ENCODE results near the gene DCLK1.

The DCLK1 gene

DNA sequence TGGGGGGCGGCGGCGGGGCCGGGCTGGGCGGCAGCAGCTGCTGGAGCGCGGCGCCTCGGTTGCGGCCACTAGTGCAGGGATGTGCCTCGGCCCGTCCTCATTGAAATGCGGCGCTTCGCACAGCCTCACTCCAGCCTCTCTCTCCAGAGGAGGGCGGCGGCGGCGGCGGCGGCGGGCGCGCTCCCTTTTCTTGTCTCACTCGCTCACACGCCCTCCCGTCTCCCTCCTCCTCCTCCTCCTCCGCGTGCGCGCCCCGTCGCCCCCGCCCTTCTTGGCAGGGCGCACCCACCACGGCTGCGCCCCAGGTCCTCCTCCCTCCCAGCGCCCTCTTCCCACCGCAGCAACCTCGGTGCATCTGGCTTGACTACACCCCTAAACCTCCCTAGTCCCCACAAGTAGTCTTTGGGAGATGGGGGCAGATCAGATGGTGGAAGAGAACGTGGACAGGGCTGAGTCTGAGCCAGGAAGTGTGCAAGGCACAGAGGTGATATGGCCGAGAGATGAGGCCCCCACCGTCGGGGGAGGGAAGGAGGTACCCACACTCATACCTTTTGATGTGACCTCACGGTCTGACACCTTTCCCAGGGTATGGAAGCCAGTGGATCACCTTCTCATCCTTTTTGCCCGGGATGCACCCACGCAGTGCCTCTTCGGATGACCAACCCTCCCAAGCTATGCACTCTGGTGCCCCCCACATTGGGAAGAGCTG, at the start of gene DCLK1:
Gene DCLK1, minus strand, starts transcription at position 161 of the 709 bp plus-strand sequence.
- no peak for DNase-seq

DNA sequence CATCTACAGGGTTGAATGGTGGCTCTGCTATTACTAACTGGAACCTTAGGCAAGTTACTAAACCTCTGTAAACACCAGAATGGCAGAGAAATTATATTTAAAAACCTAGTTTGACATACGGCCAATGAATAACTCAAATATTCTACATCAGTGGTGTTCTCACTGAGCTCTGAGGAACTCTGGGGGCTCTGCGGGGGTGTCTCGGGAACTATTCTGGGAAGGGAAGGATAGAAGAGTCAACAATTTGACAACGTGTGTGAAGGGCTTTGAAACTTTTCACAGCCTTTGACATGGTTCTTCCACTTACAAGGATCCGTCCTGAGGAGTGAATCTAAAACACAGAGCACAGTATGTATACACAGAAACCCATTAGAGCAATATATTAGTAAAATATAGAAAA, 44.4 kb upstream of the DCLK1 start:
- no peak for DNase-seq

DNA sequence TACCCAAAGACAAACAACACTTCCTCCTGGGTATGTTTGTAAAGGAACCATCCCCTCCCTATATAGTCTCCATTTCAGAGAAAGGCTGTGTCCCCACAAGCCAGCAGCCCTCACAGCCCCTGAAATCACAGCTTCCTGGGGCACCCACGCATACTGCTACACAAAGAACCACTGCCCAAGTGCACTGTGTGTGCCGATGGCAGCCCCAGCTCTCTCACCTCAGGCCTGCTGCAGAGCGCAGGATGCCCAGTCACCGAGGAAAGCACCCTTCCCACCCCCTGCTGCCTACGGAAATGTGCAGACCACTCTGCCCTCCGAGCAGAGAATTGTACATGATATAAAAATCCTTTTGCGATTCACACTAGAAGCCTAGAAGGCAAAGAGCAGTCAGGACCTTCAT, 43.7 kb upstream of the DCLK1 start:
- no peak for DNase-seq

DNA sequence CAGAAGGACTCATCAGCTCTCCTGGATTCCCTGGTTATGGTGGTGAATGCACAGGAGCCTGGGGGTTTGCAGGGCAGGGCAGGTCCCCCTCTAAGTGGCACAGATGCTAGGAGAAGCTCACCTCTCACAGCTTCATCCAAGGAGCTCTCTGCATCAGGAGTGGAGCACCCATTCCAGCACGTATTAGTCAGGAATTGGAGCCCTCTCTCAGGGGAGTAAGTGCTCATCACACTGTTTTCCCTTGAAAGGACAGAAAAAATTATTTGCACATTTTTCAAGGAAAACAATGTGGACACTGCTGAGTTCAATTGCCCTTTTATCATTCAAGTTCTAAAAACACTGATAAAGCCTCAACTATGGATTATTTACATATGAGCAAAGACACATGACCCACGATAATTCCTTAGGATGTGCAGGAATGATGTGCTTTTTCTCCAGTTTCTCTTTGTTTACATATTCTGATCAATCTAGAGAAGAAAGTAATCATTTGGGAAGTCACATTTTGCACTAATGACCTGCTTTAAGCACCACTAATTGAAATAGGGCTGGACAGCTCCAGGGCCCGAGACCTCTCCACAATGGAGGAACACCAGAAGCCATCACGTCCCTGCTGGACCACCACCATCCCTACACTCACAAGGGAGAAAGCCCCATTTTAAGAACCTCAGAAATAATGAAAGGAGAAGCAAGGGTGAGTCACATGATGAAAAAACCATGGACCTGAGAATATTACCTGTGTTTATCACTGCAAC, 42.6 kb upstream of the DCLK1 start:
- DNase-seq, result no peak

DNA sequence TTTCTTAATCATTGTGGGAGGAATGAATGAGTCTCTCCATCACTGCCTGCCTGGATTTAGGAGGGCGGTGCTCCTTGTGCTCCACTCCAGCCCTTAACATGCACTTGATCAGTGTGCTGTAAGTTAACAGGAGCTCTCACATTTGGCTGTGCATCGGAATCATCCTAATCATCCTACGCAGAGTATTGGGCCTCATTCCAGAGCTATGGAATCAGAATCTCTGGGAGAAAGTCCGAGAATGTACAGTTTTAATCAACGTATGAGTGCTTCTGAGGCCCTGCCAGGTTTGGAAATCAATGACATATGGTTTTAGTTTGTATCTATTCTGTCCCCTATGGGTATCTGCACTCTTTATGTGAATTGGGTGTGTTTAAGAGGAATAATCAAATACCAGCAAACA, 34.9 kb upstream of the DCLK1 start:
- no peak for DNase-seq

DNA sequence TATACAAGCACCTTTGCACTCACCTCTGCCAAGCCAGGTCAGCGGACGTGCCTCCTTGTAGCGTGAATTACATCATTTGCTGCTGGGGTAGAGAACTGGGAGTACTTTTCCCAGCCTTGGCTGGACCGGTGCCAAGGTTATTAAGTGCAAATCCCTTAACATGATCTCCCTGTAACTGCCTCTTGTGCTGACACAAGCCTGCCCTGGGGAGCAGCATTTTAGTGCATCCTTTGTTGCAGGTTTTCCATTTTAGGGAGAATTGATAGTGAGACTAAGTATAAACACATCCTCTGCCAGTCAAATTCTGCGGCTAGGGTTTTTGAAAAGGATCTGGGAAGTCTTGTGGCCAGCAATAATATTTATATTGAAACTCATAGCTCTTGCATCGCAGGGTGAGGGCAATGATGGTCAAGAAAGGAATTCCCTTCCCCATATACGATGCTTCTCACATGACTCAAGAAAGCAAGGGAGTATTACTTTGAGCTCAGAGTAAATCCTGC, 32.7 kb upstream of the DCLK1 start:
- DNase-seq, result no peak

DNA sequence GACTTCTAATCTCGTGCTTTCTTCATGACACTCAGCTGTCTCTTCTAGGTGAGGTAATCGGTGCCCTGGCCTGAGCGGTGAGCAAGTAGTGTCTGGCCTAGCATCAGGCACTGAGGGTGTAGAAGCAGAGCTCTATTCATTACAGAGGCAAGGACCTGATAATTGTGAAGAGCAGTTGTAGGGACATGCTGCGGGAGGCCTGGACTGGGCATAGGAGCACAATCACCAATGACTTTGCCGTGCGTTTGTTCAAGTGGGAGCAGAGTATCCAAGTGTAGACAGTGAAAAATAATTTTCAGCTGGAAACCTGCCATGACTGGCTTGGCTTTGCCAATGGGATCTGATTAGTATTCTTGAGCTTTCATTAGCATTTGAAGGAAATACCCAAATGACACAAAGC, 32.1 kb upstream of the DCLK1 start:
- DNase-seq, result no peak

DNA sequence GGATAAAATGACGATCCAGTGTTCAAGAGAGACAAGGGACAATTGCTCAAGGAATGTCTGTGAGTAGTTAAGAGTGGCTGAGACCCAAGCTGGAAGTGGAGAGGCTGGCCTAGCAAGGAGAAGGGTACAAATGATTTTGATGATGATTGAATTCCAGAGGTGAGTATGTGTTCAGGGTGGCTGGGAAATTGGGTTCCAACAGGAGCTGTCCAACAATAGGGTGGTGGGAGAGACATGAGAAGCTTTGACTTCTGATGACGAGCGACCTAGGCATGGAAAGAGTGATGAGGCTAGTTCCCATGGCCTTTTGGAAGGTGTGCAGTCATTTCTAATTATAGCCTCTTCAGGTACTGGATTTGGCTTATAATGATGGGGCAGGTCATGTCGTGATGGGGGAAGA, 29.1 kb upstream of the DCLK1 start:
- no peak for DNase-seq

DNA sequence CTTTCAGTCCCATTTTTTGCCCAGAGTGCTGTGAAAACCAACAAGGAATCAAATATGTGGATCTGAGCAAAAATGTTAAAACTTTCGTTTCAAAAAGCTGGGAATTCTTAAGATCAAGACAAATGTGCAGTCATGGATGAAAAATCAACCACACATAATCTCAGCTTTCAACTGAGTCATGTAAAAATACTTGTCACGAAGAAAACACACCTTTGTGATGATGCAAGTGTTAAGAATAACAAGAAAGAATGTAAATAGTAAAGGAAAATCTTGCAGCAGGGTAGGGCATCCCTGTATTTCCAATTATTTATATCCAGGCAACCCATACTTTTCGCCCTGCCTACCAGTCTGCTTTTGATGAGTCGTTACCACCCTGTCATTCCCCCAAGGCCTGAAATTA, 27.4 kb upstream of the DCLK1 start:
- DNase-seq, result no peak

DNA sequence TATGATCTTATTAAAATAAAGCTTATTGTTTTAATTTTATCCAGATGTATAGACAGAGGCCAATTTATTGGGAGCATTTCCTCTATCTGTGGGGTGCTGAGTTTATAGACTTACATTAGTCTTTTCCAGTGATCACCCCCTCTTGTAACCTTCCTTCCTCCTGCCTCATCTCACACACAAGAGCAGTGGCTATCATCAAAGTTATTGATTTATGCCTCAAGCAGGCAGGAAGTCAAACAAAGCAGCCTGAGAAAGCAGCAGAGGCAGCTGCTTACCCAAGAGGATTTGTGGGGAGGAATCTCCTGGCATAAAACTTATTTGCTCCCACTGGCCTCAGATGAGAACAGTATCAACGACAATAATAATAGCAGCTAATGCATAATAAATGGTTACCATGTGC, 26.3 kb upstream of the DCLK1 start:
- DNase-seq, result no peak

DNA sequence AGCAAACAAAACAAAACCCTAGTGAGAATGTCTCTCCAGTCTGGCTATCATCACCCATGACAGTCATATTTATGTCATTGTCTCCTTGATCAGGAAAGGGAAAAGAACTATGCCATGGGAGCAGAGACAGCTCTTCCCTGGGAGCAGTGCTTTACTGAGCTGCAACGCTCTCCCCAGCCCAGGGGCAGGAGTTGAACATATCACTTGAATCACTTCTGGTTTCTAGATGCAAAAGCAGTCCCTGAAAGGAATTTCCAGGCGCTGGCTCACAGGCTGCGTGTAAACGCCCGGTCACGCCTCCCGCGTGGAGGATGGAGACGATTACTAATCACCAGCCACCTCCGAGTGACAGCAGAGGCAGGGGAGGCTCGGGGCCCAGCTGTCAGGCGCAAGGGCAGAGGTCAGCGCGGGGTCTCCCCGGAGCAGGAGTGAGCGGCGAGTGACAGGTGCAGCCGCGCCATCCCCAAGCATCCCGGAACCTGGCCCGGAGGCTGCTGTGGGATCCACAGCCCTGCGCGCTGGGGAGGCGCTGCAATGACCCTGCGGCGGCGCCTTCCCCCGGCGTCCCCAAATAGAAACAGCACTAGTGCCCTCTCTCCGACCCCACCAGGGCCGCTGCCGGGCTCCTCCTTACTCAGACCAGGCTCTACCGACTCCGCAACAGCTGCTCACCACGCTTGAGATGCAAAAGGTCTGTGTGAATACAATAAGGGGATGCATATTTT, 23.5 kb upstream of the DCLK1 start:
- no peak for DNase-seq

DNA sequence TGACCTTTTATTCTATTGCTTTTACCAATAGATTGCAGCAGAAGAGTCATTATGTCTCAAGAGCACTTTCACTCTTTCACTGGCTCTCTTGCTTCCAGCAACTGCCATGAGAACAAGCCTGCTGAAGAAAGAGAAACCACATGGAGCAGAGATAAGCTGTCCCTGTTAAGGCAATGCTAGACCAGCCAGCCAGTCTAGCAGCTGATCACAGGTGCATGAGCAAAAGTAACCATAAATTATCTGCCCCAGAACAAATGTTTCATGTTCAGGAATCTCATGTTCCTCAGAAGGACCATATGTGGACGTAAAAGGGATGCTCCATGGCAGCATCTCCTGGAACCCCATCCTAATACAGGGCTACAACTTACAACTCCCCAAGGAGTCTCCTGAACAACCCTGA, 20.4 kb upstream of the DCLK1 start:
- no peak for DNase-seq

DNA sequence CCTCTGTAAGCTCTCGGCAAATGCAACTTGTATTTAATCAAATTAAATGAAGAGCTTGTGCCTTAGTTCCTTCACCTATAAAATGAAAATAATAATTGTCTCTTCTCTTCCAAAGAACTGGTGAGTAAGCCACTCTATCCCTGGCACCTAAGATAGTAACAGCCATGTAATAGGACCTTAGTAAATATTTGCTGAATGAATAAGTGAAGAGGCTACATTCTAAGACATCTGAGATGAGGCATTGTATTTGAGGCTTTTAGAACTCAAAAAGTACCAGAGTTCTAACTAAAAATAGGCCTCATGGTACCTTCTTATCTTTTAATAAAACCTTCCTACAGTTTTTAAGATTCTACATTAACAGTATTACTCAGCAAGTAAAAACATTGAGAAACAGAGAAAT, 17.3 kb upstream of the DCLK1 start:
- no peak for DNase-seq

DNA sequence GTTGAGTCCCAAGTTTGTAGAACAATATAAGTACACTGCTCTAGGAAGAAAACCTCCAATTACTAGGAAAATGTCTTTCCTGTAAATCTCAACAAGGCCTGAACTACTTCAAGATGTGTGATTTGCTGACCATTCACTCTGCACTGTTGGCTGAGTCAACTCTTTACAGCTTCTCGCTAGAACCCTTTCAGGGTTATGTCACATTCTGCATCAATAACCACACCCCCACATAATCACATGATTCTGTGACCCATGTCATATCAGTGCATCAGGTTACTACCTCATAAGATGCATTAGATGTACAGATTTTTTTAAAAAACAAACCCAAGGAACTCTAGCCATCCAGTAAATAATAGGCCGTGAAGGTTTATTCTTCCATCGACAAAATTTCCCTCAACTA, 16.1 kb upstream of the DCLK1 start:
- DNase-seq, result no peak

DNA sequence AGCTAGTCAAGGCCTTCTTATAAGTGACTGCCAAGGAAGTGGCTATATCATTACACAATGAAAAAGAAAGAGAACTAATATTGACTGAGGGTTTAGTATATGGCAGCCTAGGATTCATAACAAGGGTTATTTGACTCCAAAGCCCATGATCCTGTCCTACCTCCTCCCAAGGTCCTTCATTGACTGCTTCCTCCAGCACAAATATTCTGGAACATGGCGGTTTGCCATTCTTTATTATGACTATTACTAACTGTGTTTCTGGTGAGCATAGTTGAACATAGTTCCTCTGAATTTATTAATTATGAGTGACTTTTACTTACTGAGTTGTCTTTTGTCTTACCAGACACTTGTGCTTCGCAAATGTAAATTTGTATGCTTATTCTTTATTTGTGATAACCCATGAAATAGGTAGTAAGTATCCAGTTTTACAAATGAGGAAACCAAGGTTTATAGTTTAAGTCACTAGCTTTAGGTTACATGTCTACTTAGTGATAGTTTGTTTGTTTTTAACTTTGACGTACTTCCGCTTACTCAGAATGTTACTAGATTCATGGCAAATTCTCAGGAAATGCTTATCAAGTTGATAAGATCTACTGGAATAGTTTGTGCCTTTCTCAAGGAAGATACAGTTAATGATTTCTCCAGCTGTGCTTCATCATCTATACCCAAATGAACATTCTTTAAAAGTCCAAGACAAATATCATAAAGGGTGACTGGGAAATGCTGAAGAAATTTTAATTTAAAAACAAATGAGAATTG, 15.5 kb upstream of the DCLK1 start:
- no peak for DNase-seq

DNA sequence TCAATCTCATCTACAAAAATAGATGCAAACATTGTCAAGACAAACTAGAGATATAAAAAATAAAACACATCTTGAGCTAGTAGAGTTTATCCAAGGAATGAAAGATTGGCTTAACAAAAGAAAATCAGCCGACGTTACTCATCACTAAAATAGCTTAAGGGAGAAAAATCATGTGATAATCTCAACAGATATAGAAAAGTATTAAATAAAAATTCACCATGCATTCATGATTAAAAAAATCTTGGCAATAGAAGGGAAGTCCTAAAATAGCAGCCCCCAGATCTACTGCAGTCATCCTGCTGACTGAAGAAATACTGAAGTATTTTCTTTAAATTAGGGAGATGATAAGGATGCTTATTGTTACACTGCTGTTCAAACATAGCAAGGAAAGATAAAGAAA, 12.6 kb upstream of the DCLK1 start:
- DNase-seq, result no peak

DNA sequence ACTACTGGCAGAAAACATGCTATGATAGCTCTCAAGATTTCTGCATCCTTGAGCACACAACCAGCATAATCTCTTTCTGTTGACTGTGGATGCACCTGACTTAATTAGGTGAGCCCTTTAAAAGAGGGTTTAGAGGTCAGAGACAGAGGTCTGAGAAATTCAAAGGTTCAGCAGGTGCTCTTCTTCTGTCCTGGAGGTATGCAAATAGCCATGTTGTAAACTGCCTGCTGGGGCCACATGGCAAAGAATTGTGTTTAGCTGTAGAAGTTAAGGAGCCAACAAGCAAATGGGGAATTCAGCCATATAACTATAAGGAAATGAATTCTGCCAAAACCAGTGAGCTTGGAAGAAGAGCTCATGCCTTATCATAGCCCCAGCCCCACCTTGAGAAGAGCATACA, 11.6 kb upstream of the DCLK1 start:
- no peak for DNase-seq

DNA sequence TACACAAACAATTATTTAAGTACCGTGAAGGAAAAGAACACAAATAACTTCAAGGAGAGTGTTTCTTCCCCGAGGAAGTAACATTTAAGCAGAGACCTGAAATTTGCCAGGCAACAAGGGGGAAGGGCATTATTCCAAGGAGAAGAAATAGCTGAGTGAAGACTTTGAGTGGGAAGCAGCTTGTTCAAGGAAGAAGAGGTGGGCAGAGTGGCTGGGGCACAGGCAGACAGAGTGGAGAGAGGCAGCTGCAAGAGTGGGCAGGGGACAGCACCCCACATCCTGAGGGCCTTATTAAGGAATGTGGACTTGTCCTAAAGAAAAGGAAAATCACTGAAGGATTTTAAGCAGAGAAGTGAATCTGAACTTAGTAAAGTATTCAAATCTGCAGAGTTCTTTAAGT, 4.7 kb upstream of the DCLK1 start:
- DNase-seq, result no peak

DNA sequence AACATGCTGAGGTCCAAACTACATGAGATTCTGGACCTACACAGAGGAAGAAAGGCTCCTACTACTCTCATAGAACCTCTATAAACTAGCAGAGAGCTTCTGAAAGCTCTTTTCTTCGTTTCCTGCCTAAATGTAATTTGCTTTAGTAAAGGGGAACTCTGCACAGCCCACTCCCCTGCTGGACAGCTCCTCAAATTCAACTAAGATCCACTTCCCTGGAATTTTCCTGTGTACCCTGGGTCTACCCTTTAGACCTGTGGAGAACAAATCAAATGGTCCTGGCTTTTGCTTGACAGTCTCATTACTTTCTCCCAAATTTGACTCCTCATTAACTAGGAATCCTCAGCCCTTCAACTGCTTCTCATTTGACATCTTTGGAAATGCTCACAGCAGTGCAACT, 3.5 kb upstream of the DCLK1 start:
- DNase-seq, result no peak

DNA sequence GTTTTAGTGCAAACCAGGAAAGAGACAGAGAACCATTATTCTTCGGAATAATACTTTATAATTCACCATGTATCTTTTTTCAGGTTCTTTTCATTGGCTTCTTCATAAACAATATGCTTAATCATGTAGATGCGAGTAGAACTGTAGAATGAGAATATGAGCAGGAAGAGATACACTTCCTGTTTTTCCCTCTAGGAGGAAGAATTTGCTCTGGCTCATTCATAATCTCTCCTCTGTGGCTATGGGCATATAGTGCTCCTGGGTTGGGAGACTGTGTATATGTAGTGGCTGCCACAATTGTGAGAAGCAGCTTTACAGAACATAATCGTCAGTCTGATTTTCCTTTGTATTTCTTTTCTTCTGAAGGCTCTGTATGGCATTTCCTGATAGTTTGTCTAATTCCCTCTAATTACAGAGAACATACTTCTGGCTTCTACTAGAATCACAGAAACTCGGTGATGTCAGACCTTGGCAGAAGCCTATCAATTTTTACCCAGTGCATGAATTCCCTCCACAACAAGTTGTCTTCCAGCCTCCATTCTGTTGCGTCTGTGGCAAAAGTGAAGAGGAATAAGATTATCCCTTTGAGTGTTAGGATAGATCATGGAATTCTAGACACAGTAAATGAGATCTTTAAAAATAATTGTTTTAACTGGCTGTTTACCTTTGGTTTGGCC, 2.9 kb upstream of the DCLK1 start:
- DNase-seq, result no peak

DNA sequence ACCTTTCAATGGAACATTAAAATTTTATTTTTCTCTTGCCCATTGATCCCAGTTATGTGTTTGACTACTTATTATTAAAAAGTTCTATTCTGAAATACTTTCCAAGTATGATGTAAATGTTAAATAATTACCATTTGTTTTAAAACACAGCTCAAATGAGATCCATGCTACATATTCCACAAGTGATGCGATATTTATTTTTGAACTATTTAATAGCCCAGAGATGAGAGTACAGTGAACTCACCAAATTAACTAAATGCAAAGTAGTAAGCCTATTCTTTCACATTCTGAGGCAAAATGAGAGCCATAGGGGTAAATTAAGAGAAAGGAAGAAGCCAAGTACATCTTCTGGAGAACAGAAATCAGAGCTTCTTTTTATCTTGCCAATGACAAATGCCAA, 1.2 kb upstream of the DCLK1 start:
- DNase-seq, result no peak

DNA sequence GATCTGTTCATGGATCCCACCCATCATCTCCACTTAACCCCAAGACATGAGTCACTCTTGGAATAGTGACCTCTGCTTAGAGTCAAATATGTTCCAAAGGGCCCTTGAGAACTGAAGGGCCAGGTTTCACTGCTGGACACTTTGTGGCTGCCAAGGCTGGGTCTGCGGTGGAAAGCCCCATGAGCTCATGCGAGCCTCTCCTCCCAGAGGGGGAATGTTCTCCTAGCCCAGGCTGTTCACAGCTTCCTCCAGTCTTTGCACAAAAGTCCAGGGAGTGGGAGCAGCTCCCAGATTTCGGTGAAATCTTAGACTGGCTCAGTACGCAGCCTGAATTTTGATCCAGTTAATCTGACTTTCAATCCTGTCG, 732 bp upstream of the DCLK1 start:
- no peak for DNase-seq

Measured in cerebellar nuclear complex (tissue), 1 donor.